Measurements from ENCODE around the gene CSMD2.

CSMD2 gene

DNA sequence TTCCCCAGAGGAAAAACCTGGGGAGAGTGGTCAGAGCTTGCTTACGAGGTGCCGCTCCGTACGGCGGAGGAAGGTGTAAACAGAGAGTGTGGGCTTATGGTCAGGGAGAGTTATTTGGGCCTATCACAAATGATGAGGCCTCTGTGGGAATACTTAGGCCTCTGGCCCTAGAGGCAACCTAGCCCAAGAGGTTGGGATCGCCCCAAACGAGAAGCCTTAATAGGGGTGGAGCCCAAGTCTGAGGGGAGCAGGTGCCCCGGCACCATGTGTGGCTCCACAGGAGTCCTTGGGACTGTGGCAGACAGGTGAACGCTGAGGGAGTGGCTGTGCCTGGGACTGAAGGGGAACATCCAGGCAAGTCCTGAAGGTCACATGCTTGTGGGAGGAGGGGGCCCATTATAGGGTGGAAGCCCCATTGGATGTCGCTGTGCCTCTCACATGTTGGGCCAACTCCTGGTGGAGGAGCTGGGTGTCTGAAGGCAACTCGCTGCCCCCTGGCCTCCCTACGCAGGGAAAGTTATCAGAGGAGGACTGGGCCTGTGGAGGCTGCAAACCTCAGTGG is 557.5 kb downstream of the CSMD2 start:
- H3K9ac ChIP-seq (ENCODE audit: low read length): no peak overlapping the region
- no peaks in the 10 kb centered on the region for H3K9me3 ChIP-seq (ENCODE audit: control insufficient read depth, insufficient read depth, low read depth, low read length)
- no peaks in the 10 kb centered on the region for H3K4me1 ChIP-seq (ENCODE audit: control insufficient read depth, insufficient read depth, low read length)
- H3K36me3 ChIP-seq (ENCODE audit: control insufficient read depth, insufficient read depth, low read length): no peaks in the 10 kb centered on the region
- no peak overlapping the region for H3K4me3 ChIP-seq (ENCODE audit: low read depth, low read length)
- no peak overlapping the region for H3K27ac ChIP-seq (ENCODE audit: low read depth, low read length)
- H3K27me3 ChIP-seq (ENCODE audit: control insufficient read depth, insufficient read depth, low read length): no peaks in the 10 kb centered on the region

- no peaks in the 10 kb centered on the region for H3K36me3 ChIP-seq (ENCODE audit: control insufficient read depth, insufficient read depth, low read length)
- H3K4me1 ChIP-seq (ENCODE audit: control insufficient read depth, insufficient read depth, low read length): no peaks in the 10 kb centered on the region
- no peaks in the 10 kb centered on the region for H3K9me3 ChIP-seq (ENCODE audit: control insufficient read depth, insufficient read depth, low read depth, low read length)
- H3K27me3 ChIP-seq (ENCODE audit: control insufficient read depth, insufficient read depth, low read length): no peaks in the 10 kb centered on the region
- no peak overlapping the region for H3K4me3 ChIP-seq (ENCODE audit: low read depth, low read length)
- no peak overlapping the region for H3K9ac ChIP-seq (ENCODE audit: low read length)
- no peak overlapping the region for H3K27ac ChIP-seq (ENCODE audit: low read depth, low read length)
These were observed 558.8 kb downstream of the CSMD2 start for GRCh38 chr1:33606272-33606671.

DNA sequence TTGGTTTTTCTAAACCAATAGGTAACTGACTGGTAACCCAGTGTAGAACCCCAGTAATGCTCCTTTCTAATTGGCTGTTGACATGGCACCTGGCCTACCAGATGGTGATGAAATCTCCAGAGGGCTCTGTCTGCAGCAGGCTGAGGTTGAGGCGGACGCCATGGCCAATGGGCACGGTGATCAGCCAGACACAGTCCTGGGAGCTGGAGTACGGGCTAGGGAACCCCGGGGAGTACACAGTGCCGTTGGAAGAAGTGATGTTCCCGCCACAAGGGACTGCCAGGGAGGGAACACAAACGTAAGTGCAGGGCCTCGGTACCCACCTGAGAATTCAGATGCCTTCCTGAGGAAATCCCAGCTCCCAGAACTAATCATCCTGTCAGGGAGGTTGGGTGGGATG is 562.8 kb downstream of the CSMD2 start:
- H3K27ac ChIP-seq (ENCODE audit: low read depth, low read length): no peak overlapping the region
- H3K4me3 ChIP-seq (ENCODE audit: low read depth, low read length): no peak overlapping the region
- no peaks in the 10 kb centered on the region for H3K9me3 ChIP-seq (ENCODE audit: control insufficient read depth, insufficient read depth, low read depth, low read length)
- no peaks in the 10 kb centered on the region for H3K27me3 ChIP-seq (ENCODE audit: control insufficient read depth, insufficient read depth, low read length)
- H3K9ac ChIP-seq (ENCODE audit: low read length): no peak overlapping the region
- H3K4me1 ChIP-seq (ENCODE audit: control insufficient read depth, insufficient read depth, low read length): no peaks in the 10 kb centered on the region
- no peaks in the 10 kb centered on the region for H3K36me3 ChIP-seq (ENCODE audit: control insufficient read depth, insufficient read depth, low read length)

DNA sequence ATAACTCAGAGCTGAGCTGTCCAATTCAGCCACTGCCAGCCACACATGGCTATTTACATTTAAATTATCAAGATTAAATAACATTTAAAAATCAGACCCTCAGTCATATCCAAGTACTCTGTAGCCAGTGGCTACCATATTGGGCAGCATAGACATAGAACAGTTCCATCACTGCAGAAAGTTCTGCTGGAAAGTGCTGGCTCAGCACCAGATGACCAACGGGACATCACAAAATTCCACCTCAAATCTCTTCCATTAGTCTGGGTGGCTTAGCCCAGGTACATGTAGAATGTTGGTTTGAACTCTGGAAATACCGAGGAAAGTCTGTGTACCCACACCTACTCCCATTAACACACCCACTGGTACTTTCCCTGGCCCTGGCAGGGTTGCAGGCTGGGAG is 563.3 kb downstream of the CSMD2 start:
- Histone ChIP-seq H3K27me3 (ENCODE audit: control insufficient read depth, insufficient read depth, low read length) (no peaks in the 10 kb centered on the region), H3K9ac (ENCODE audit: low read length) (no peak overlapping the region), H3K27ac (ENCODE audit: low read depth, low read length) (no peak overlapping the region)

GRCh38 chr1:33599516-33600115 is 565.4 kb downstream of the CSMD2 start:
- Histone ChIP-seq H3K9ac (ENCODE audit: low read length) (no peak overlapping the region), H3K9me3 (ENCODE audit: control insufficient read depth, insufficient read depth, low read depth, low read length) (no peaks in the 10 kb centered on the region), H3K36me3 (ENCODE audit: control insufficient read depth, insufficient read depth, low read length) (no peaks in the 10 kb centered on the region), H3K27ac (ENCODE audit: low read depth, low read length) (no peak overlapping the region), H3K4me1 (ENCODE audit: control insufficient read depth, insufficient read depth, low read length) (no peaks in the 10 kb centered on the region), H3K27me3 (ENCODE audit: control insufficient read depth, insufficient read depth, low read length) (no peaks in the 10 kb centered on the region), H3K4me3 (ENCODE audit: low read depth, low read length) (no peak overlapping the region)

More for the DNA sequence above, 563.3 kb downstream of the CSMD2 start:
- H3K36me3 ChIP-seq (ENCODE audit: control insufficient read depth, insufficient read depth, low read length): no peaks in the 10 kb centered on the region
- no peaks in the 10 kb centered on the region for H3K9me3 ChIP-seq (ENCODE audit: control insufficient read depth, insufficient read depth, low read depth, low read length)
- no peak overlapping the region for H3K4me3 ChIP-seq (ENCODE audit: low read depth, low read length)
- H3K4me1 ChIP-seq (ENCODE audit: control insufficient read depth, insufficient read depth, low read length): no peaks in the 10 kb centered on the region

DNA sequence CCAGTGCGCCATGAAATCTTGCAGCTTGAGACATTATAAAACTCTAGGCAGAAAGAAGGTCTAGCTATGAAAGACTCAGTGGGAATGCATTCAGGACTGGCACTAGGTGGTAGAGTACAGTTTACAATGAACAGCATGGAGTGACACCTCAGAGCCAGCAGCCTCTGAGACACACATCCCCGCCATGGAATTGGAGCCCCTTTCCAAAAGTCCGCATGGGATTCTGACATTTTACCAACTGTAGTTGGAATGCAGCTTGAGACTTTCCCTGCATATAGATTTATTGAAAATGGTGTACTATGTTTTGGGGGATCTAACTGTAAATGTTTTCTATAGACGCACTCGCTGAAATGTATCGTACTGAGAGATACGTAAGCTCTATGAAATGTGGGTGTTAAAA is 576.3 kb downstream of the CSMD2 start:
- no peak overlapping the region for H3K27ac ChIP-seq (ENCODE audit: low read depth, low read length)
- no peak overlapping the region for H3K9ac ChIP-seq (ENCODE audit: low read length)
- no peaks in the 10 kb centered on the region for H3K9me3 ChIP-seq (ENCODE audit: control insufficient read depth, insufficient read depth, low read depth, low read length)
- no peaks in the 10 kb centered on the region for H3K27me3 ChIP-seq (ENCODE audit: control insufficient read depth, insufficient read depth, low read length)
- no peaks in the 10 kb centered on the region for H3K36me3 ChIP-seq (ENCODE audit: control insufficient read depth, insufficient read depth, low read length)
- H3K4me3 ChIP-seq (ENCODE audit: low read depth, low read length): no peak overlapping the region
- no peaks in the 10 kb centered on the region for H3K4me1 ChIP-seq (ENCODE audit: control insufficient read depth, insufficient read depth, low read length)

DNA sequence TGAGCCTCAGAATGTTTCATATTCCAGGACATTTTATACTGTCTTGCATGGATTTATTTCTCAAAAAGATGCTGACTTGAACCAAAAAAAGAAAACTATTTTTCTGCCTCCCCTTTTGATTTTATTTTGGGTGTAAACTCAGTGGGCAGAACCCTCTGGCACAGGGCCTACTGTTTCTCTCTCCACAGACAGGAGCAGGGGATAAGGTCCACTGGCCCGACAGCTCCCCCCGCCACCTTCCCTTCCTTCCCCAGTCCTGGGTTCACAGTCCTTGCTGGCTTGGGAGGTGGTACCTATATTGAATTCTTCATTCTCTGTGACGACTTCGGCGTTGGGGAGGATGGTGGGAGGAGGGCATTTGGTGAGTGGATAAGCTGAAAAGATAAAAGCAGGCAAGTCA is 578.2 kb downstream of the CSMD2 start:
- Histone ChIP-seq H3K9ac (ENCODE audit: low read length) (no peak overlapping the region), H3K36me3 (ENCODE audit: control insufficient read depth, insufficient read depth, low read length) (no peaks in the 10 kb centered on the region), H3K4me3 (ENCODE audit: low read depth, low read length) (no peak overlapping the region), H3K27me3 (ENCODE audit: control insufficient read depth, insufficient read depth, low read length) (no peaks in the 10 kb centered on the region), H3K27ac (ENCODE audit: low read depth, low read length) (no peak overlapping the region), H3K9me3 (ENCODE audit: control insufficient read depth, insufficient read depth, low read depth, low read length) (no peaks in the 10 kb centered on the region), H3K4me1 (ENCODE audit: control insufficient read depth, insufficient read depth, low read length) (no peaks in the 10 kb centered on the region)

- H3K27me3 ChIP-seq (ENCODE audit: control insufficient read depth, insufficient read depth, low read length): no peaks in the 10 kb centered on the region
- no peak overlapping the region for H3K4me3 ChIP-seq (ENCODE audit: low read depth, low read length)
- no peaks in the 10 kb centered on the region for H3K9me3 ChIP-seq (ENCODE audit: control insufficient read depth, insufficient read depth, low read depth, low read length)
- H3K27ac ChIP-seq (ENCODE audit: low read depth, low read length): no peak overlapping the region
- no peak overlapping the region for H3K9ac ChIP-seq (ENCODE audit: low read length)
- H3K4me1 ChIP-seq (ENCODE audit: control insufficient read depth, insufficient read depth, low read length): no peaks in the 10 kb centered on the region
- H3K36me3 ChIP-seq (ENCODE audit: control insufficient read depth, insufficient read depth, low read length): no peaks in the 10 kb centered on the region
These were observed 578.9 kb downstream of the CSMD2 start for GRCh38 chr1:33586106-33586505.

DNA sequence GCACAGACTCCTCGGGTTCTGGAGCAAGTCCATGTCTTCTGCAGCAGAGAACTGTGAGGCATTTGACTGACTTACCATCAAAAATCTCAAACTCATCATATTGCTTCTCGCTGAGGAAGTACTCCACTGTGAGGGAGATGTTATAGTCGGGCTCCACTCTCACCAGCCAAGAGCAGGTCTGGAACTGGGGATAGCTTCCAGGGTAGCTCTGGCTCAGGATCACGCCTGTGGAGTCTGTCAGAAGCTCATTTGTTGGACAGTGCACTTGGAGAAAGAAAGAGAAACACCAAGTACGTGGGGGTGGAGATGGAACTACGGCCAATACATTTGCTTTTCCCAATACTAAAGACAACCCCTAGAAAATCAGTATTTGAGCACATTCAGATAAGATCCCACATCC is 581.5 kb downstream of the CSMD2 start:
- Histone ChIP-seq H3K36me3 (ENCODE audit: control insufficient read depth, insufficient read depth, low read length) (no peaks in the 10 kb centered on the region), H3K9me3 (ENCODE audit: control insufficient read depth, insufficient read depth, low read depth, low read length) (no peaks in the 10 kb centered on the region), H3K27ac (ENCODE audit: low read depth, low read length) (no peak overlapping the region), H3K4me1 (ENCODE audit: control insufficient read depth, insufficient read depth, low read length) (no peaks in the 10 kb centered on the region), H3K4me3 (ENCODE audit: low read depth, low read length) (no peak overlapping the region), H3K27me3 (ENCODE audit: control insufficient read depth, insufficient read depth, low read length) (no peaks in the 10 kb centered on the region), H3K9ac (ENCODE audit: low read length) (no peak overlapping the region)

DNA sequence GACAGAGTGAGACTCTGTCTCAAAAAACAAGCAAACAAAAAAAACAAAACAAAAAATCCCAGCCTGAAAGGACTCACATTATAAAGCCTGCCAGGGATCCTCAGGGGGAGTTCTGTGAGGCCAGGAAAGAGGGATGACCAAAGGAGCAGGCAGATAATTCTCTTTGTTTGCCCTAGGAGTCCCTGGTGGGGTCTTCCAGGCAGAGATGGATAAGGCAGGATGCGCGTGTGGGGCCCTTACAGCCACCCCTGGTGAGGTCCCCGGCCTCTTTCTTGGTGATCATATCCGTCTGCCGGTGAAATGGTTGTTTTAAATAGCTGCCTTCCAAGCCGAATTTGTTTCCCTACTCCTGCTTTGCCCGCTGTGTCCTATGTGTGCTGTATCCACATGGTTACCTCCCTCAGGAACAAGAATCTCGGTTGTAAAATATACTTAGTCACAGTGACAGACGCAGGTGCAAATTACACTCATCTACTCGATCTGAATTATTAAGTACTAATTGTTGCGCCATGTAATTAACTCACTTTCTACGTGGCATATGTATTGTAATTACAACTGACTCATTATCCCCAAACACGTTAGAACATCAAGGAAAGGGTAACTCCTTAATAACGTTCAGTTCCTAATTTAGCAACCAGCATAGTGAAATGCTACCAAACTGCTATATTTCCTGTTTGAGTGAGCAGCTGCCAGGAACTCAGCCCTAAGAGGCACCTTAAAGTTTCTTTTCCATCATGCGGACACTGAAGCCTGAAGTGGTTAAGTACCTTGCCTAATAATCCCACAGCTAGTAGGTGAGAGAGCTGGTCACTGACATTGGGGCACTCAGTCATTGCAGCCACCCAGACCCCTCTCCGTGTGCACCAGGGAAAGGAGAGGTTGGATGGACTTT is 586.2 kb downstream of the CSMD2 start:
- Histone ChIP-seq H3K4me1 (ENCODE audit: control insufficient read depth, insufficient read depth, low read length) (peaks cover 6% of the 10 kb centered on the region; the same call in 1 of the 2 replicates), H3K4me3 (ENCODE audit: low read depth, low read length) (no peak overlapping the region), H3K9ac (ENCODE audit: low read length) (no peak overlapping the region), H3K27ac (ENCODE audit: low read depth, low read length) (no peak overlapping the region), H3K36me3 (ENCODE audit: control insufficient read depth, insufficient read depth, low read length) (no peaks in the 10 kb centered on the region), H3K9me3 (ENCODE audit: control insufficient read depth, insufficient read depth, low read depth, low read length) (no peaks in the 10 kb centered on the region), H3K27me3 (ENCODE audit: control insufficient read depth, insufficient read depth, low read length) (no peaks in the 10 kb centered on the region)

DNA sequence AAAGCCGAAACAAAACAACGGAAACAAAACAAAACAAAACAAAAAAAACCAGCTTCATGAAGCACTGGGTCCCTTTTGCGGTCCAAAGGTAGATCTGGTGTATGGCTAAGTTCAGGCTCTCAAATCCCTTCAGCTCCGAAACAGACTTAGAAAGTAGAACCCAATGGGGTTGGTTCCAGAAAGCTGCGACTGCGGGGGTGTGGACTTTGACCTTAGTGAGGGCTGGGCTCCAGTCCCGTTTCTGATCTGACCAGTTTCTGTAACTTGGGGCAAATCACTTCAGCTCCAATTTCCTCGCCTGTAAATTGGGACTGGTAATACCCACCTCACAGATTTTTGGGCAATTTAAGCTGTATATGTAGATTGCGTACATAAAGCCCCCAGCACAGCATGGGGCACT is 587.4 kb downstream of the CSMD2 start:
- Histone ChIP-seq H3K27ac (ENCODE audit: low read depth, low read length) (no peak overlapping the region), H3K4me1 (ENCODE audit: control insufficient read depth, insufficient read depth, low read length) (peaks cover 6% of the 10 kb centered on the region; the same call in 1 of the 2 replicates), H3K27me3 (ENCODE audit: control insufficient read depth, insufficient read depth, low read length) (no peaks in the 10 kb centered on the region)

More for the DNA sequence above, 587.4 kb downstream of the CSMD2 start:
- Histone ChIP-seq H3K36me3 (ENCODE audit: control insufficient read depth, insufficient read depth, low read length) (no peaks in the 10 kb centered on the region), H3K4me3 (ENCODE audit: low read depth, low read length) (no peak overlapping the region), H3K9ac (ENCODE audit: low read length) (no peak overlapping the region), H3K9me3 (ENCODE audit: control insufficient read depth, insufficient read depth, low read depth, low read length) (no peaks in the 10 kb centered on the region)
